Stimulated activated CD4-positive, alpha-beta T cell treated with anti-CD3 and anti-CD28 coated beads, Interleukin-12 subunit alpha, Interleukin-12 subunit beta, amount 100 ng/mL, for 48 hours (primary cell): ENCODE measurements around the gene PKM.

ENCODE experiments used
- DNase-seq, 3 donors: peaks; one replicate each; pipeline ENCODE4 v3.0.0-alpha.2; 2020; ENCODE audit warnings: low read depth in 2 of 3, low spot score in 1 of 3

PKM gene

GRCh38 chr15:72161361-72162132 lies 69.4 kb downstream of the PKM start:
- no peak for DNase-seq

- no peak for DNase-seq
Measured at GRCh38 chr15:72160696-72161245, 70.2 kb downstream of the PKM start.

- DNase-seq: no peak
Measured at GRCh38 chr15:72156928-72157327, 74.1 kb downstream of the PKM start.

- DNase-seq: peak; percentile 70 to 86 (median 70)
Measured at GRCh38 chr15:72155635-72156616, 75.1 kb downstream of the PKM start.

- no peak for DNase-seq
Measured at GRCh38 chr15:72155003-72155621, 75.9 kb downstream of the PKM start.

GRCh38 chr15:72154316-72154715 lies 76.7 kb downstream of the PKM start:
- no peak for DNase-seq

- no peak for DNase-seq
Measured at GRCh38 chr15:72153269-72154000, 77.6 kb downstream of the PKM start.
